Heart right ventricle (tissue), 16 donors: ENCODE data around the gene MAP3K1. TPM values are rescaled to one million over a fixed set of nuclear protein-coding genes. Genes with fewer than 3 reads are reported as not detected.
A peak's percentile ranks its signal among the peaks of the same experiment; 100 is the strongest.

Source experiments
- ATAC-seq, 8 donors: fragments of 200-7000 bp; cut with Tn5 transposase; one replicate each; pipeline ENCODE4 v1.9.1; 2020; ENCODE audit warnings: mild to moderate bottlenecking in 8 of 8, moderate library complexity in 8 of 8, moderate number of reproducible peaks in 1 of 8
- DNase-seq, 2 donors: peaks; one replicate each; pipeline ENCODE4 v3.0.0-alpha.2; 2020
- H3K27ac ChIP-seq, 10 donors: fragments of 200-600 bp; sonication (generic) in 2 of 10; one replicate each; pipeline versions ENCODE4 v1.5.0 to v1.8.0; 2020 to 2022; ENCODE audit warnings: mild to moderate bottlenecking in 3 of 10
- H3K27me3 ChIP-seq, 7 donors: fragments of 200-600 bp; one replicate each; pipeline ENCODE4 v1.8.0; 2021 to 2022; ENCODE audit warnings: mild to moderate bottlenecking in 2 of 7
- H3K36me3 ChIP-seq, 9 donors: fragments of 200-600 bp; sonication (generic) in 1 of 9; one replicate each; pipeline versions ENCODE4 v1.5.0 to v1.8.0; 2020 to 2022; ENCODE audit warnings: mild to moderate bottlenecking in 2 of 9
- H3K4me1 ChIP-seq, 9 donors: fragments of 200-600 bp; sonication (generic) in 1 of 9; one replicate each; pipeline versions ENCODE4 v1.5.0 to v1.8.0; 2020 to 2022; ENCODE audit warnings: mild to moderate bottlenecking in 4 of 9
- H3K4me3 ChIP-seq, 10 donors: fragments of 200-600 bp; sonication (generic) in 2 of 10; one replicate each; pipeline versions ENCODE4 v1.5.0 to v1.8.0; 2020 to 2022; ENCODE audit warnings: mild to moderate bottlenecking in 7 of 10, moderate library complexity in 2 of 10
- H3K9me3 ChIP-seq, 11 donors: fragments of 200-600 bp in 10 of 11; sonication (generic) in 2 of 11; one replicate each; pipeline versions ENCODE4 v1.5.0 to v1.8.0; 2013 to 2022; ENCODE audit warnings: mild to moderate bottlenecking in 2 of 11, control low read depth in 1 of 11, moderate library complexity in 1 of 11
- CTCF ChIP-seq, 9 donors: fragments of 200-600 bp; sonication (generic) in 2 of 9; IDR thresholded peaks; one replicate each; pipeline versions ENCODE4 v1.5.0 to v1.8.0; 2021 to 2022; ENCODE audit warnings: antibody characterized with exemption in 9 of 9, mild to moderate bottlenecking in 5 of 9, moderate library complexity in 1 of 9
- WGBS, 2 donors: extraction: QIAGEN DNeasy Blood & Tissue Kit; methylation state at CpG; one replicate each; pipeline ENCODE4 v1.1.7; 2013; ENCODE audit warnings: inconsistent platforms in 1 of 2; 5-methylcytosine and 5-hydroxymethylcytosine counted together
- intact Hi-C, 10 donors: fragments of 100-400 bp; cut with DNase I; formaldehyde crosslinking; loops; one replicate each; pipeline versions ENCODE4 v1.11.1 to v1.14.2; 2022
- polyA plus RNA-seq, 2 donors: library from polyadenylated mRNA; stranded (reverse); fragments of 200-250 nt; gene quantifications; one replicate each; pipeline ENCODE4 v1.2.3, GENCODE V29; 2013
- total RNA-seq, 10 donors: library from RNA; stranded (reverse); fragmentation: NEBNext Ultra II Directional in 3 of 10; extraction: Animal tissue kit (Norgen Biotek cat#: 25700) in 3 of 10; gene quantifications; one replicate each; pipeline versions ENCODE4 v1.2.1 to v1.2.4, GENCODE V29; 2021 to 2023
- donor health status: Arrhythmogenic right ventricular cardiomyopathy.
- donor health status: ischemic (EF 13 %, LVEDD 7.1; RV severe dilation, severe dysfunction).
- donor health status: healthy with polysubstance abuse.
- donor health status: DM: no; HTN: yes; CAD: no.
- donor health status: DM: no; HTN: no; CAD: no.
- donor health status: ischemic (EF 25% LVEDD 6.9; RV normal size, moderate dysfunction).
- donor health status: ischemic (EF 25% LVEDD 5.7; RV mildly dilated, moderate dysfunction).
- donor health status: healthy.
- donor health status: DM: yes; HTN: yes; CAD: no.
- donor health status: Ischemic cardiomyopathy.
- donor health status: ischemic (EF 35%, LVEDD 5.7; RV mildly dilated, moderate dysfunction).
- donor health status: nonischemic (EF 11% LVEDD 7.7; RV severe dilation, severe dysfunction).
- donor health status: DM: yes; HTN: yes; CAD: no.
- donor health status: PGD.
- donor health status: ischemic (EF 29% LVEDD 5.4; RV normal size, mild dysfunction).
- donor health status: nonischemic (EF 23%, LVEDD 6.1; RV moderate dilation, normal function).

Gene MAP3K1
- total and polyA plus RNA-seq, 12 donors = 1.7 to 13.3 (median 6.3) TPM

GRCh38 chr5:56854920-56855319 is 39.6 kb downstream of the MAP3K1 start:
- no peaks in the 10 kb centered on the region for H3K27me3 ChIP-seq
- ATAC-seq = no peak
- H3K36me3 ChIP-seq = peaks cover 0 to 27% (median 4%) of the 10 kb centered on the region in 9 donors
- no peak overlapping the region for H3K4me3 ChIP-seq
- H3K4me1 ChIP-seq = peaks cover 3 to 82% (median 69%) of the 10 kb centered on the region in 9 donors
- H3K9me3 ChIP-seq = no peaks in the 10 kb centered on the region
- peak overlapping the region in 2 of 10 donors; percentile 5 to 12 for H3K27ac ChIP-seq
- intact Hi-C loops = loop anchor here in 1 of 10 donors (5.0 kb wide), 1 partner anchor 583 kb away; no protein-coding TSS in a partner anchor
- no peak for TF ChIP-seq CTCF (IDR thresholded peaks at IDR 0.05)
- DNase-seq = no peak
- 95% methylated on average over 1 of the region's 1 CpG for WGBS, 2 donors

- peak in 5 of 9 donors; percentile 21 to 38 (median 27) for TF ChIP-seq CTCF (IDR thresholded peaks at IDR 0.05)
- no peak for DNase-seq
- Histone ChIP-seq H3K36me3 (peaks cover 0 to 45% (median 13%) of the 10 kb centered on the region in 9 donors), H3K4me1 (peaks cover 3 to 65% (median 55%) of the 10 kb centered on the region in 9 donors), H3K9me3 (no peaks in the 10 kb centered on the region), H3K27me3 (no peaks in the 10 kb centered on the region), H3K27ac (no peak overlapping the region), H3K4me3 (no peak overlapping the region)
- intact Hi-C loops = loop anchor here in 1 of 10 donors (5.0 kb wide), 1 partner anchor 584 kb away; no protein-coding TSS in a partner anchor
- ATAC-seq = peak in 2 of 8 donors; percentile 32 to 49
- WGBS, 2 donors = 70% methylated on average over 5 of the region's 5 CpGs
Measured at GRCh38 chr5:56856541-56857178, 41.3 kb downstream of the MAP3K1 start.

- peaks cover 0 to 67% (median 23%) of the 10 kb centered on the region in 9 donors for H3K36me3 ChIP-seq
- H3K4me3 ChIP-seq = no peak overlapping the region
- ATAC-seq = no peak
- no peaks in the 10 kb centered on the region for H3K27me3 ChIP-seq
- no peak for TF ChIP-seq CTCF (IDR thresholded peaks at IDR 0.05)
- intact Hi-C loops = loop anchor here in 1 of 10 donors (5.0 kb wide), 1 partner anchor 587 kb away; no protein-coding TSS in a partner anchor
- H3K27ac ChIP-seq = no peak overlapping the region
- H3K4me1 ChIP-seq = peaks cover 0 to 42% (median 33%) of the 10 kb centered on the region in 9 donors
- DNase-seq = no peak
- WGBS, 2 donors = 91% methylated on average over 2 of the region's 2 CpGs
- no peaks in the 10 kb centered on the region for H3K9me3 ChIP-seq
Measured at GRCh38 chr5:56858777-56859442, 43.6 kb downstream of the MAP3K1 start.

GRCh38 chr5:56861893-56862485 is 46.6 kb downstream of the MAP3K1 start:
- Histone ChIP-seq H3K36me3 (peaks cover 0 to 97% (median 23%) of the 10 kb centered on the region in 9 donors), H3K4me1 (peaks cover 0 to 13% (median 2%) of the 10 kb centered on the region in 9 donors), H3K9me3 (no peaks in the 10 kb centered on the region), H3K27ac (no peak overlapping the region), H3K4me3 (no peak overlapping the region), H3K27me3 (no peaks in the 10 kb centered on the region)
- no peak for DNase-seq
- no peak for TF ChIP-seq CTCF (IDR thresholded peaks at IDR 0.05)
- intact Hi-C loops = no loop called here
- ATAC-seq = no peak
- WGBS, 2 donors = 85 to 86% methylated on average over 4 of the region's 4 CpGs
